Nephron progenitor cell (in vitro differentiated cells): Measurements from ENCODE around the gene CWC22.
"Not testable (repeated sequence)": the region's sequence is repeated elsewhere in the genome, so short reads cannot be mapped to it uniquely, and the experiment has no call there.

Experiments used
- DNase-seq: peaks from one replicate; pipeline ENCODE4 v3.0.0; 2021
- H3K27ac Mint-ChIP-seq: 2 replicates; pipeline ENCODE4 v1.8.0; 2021; ENCODE audit warnings: mild to moderate bottlenecking, moderate library complexity, mixed read lengths
- H3K27me3 Mint-ChIP-seq: 2 replicates; pipeline ENCODE4 v1.8.0; 2021; ENCODE audit warnings: mild to moderate bottlenecking, low read depth, mixed read lengths; ENCODE audit not compliant: poor library complexity
- H3K36me3 Mint-ChIP-seq: 2 replicates; pipeline ENCODE4 v1.8.0; 2021; ENCODE audit warnings: low read depth, mixed read lengths
- H3K4me1 Mint-ChIP-seq: 2 replicates; pipeline ENCODE4 v1.8.0; 2021; ENCODE audit warnings: mixed read lengths
- H3K4me3 Mint-ChIP-seq: 2 replicates; pipeline ENCODE4 v1.8.0; 2021; ENCODE audit warnings: mild to moderate bottlenecking, moderate library complexity, mixed read lengths
- H3K9me3 Mint-ChIP-seq: 2 replicates; pipeline ENCODE4 v1.8.0; 2021; ENCODE audit warnings: mild to moderate bottlenecking, moderate library complexity, mixed read lengths
- CTCF ChIP-seq: fragments of 200-600 bp; sonication (generic); IDR thresholded peaks from 2 replicates; pipeline ENCODE4 v1.5.0; 2021; ENCODE audit warnings: antibody characterized with exemption

CWC22 gene

GRCh38 chr2:179936141-179936540 lies 71.0 kb downstream of the CWC22 start:
- Mint-ChIP-seq H3K4me1 (peaks cover 10% of the 10 kb centered on the region), H3K4me3 (no peak overlapping the region), H3K36me3 (no peaks in the 10 kb centered on the region), H3K27ac (no peak overlapping the region), H3K9me3 (peaks cover 6% of the 10 kb centered on the region), H3K27me3 (peaks cover 4% of the 10 kb centered on the region)
- no peak for TF ChIP-seq CTCF
- no peak for DNase-seq

DNA sequence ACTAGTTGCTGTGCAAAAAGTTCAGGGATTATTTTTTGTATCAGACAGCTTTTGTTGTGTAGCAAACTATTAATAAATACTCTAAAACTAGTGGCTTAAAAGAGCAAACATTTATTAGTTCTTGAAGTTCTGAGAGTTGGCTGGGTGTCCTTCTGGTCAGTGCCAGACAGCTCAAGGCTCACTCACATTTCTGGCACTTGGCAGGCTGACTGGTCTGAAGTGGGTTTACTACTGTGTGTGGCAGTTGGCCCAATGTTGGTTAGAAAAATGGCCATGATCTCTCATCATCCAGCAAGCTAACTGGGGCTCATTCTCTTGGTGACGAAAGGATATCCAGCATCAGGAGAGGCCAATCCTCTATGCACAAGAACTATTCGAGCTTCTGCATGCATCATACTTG lies 74.3 kb downstream of the CWC22 start:
- H3K9me3 Mint-ChIP-seq: peaks cover 40% of the 10 kb centered on the region
- DNase-seq: no peak
- no peak for TF ChIP-seq CTCF
- H3K27me3 Mint-ChIP-seq: peaks cover 4% of the 10 kb centered on the region
- no peak overlapping the region for H3K27ac Mint-ChIP-seq
- no peak overlapping the region for H3K4me3 Mint-ChIP-seq
- peaks cover 11% of the 10 kb centered on the region for H3K36me3 Mint-ChIP-seq
- H3K4me1 Mint-ChIP-seq: peaks cover 6% of the 10 kb centered on the region

GRCh38 chr2:179931502-179931901 lies 75.6 kb downstream of the CWC22 start:
- H3K4me1 Mint-ChIP-seq: peaks cover 6% of the 10 kb centered on the region
- no peak for DNase-seq
- H3K27ac Mint-ChIP-seq: no peak overlapping the region
- peaks cover 11% of the 10 kb centered on the region for H3K36me3 Mint-ChIP-seq
- H3K4me3 Mint-ChIP-seq: no peak overlapping the region
- H3K27me3 Mint-ChIP-seq: peaks cover 4% of the 10 kb centered on the region
- TF ChIP-seq CTCF: no peak
- peaks cover 48% of the 10 kb centered on the region for H3K9me3 Mint-ChIP-seq

DNA sequence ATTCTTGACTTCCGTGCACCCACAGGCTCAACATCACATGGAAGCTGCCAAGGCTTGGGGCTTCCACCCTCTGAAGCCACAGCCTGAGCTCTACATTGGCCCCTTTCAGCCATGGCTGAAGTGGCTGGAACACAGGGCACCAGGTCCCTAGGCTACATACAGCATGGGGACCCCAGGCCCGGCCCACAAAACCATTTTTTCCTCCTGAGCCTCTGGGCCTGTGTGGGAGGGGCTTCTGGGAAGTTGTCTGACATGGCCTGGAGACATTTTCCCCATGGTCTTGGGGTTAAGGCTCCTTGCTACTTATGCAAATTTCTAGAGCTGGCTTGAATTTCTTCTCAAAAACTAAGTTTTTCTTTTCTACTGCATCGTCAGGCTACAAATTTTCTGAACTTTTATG lies 77.1 kb downstream of the CWC22 start:
- not testable (repeated sequence) for H3K4me3 Mint-ChIP-seq, H3K4me1 Mint-ChIP-seq, H3K27me3 Mint-ChIP-seq, DNase-seq, H3K27ac Mint-ChIP-seq
- Mint-ChIP-seq H3K36me3 (peaks cover 16% of the 10 kb centered on the region), H3K9me3 (peaks cover 60% of the 10 kb centered on the region)

DNA sequence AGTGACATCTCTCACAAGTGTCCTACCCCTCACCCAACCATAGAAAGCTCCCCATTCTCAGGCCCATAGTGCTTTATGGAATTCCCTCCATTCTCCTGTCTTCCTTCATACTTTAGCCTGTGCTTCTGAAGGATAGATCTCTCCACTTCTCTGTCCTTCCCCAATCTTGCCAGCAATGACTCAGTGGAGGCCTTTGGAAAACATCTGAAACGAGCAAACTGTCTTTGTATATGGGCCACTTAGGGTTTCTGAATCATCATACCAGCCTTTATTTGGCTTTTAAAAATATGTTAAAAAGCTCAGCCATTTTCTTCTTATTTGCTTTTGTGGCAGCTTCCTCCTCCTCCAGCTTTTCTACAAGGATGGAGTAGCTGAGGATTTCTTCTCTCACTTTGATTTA lies 80.1 kb downstream of the CWC22 start:
- Mint-ChIP-seq H3K4me3 (no peak overlapping the region), H3K27me3 (peaks cover 4% of the 10 kb centered on the region), H3K36me3 (peaks cover 16% of the 10 kb centered on the region), H3K4me1 (no peaks in the 10 kb centered on the region), H3K27ac (no peak overlapping the region), H3K9me3 (peaks cover 65% of the 10 kb centered on the region)
- no peak for DNase-seq
- no peak for TF ChIP-seq CTCF

GRCh38 chr2:179925713-179926112 lies 81.4 kb downstream of the CWC22 start:
- no peak overlapping the region for H3K27ac Mint-ChIP-seq
- no peak for DNase-seq
- peaks cover 54% of the 10 kb centered on the region for H3K9me3 Mint-ChIP-seq
- no peaks in the 10 kb centered on the region for H3K4me1 Mint-ChIP-seq
- H3K27me3 Mint-ChIP-seq: no peaks in the 10 kb centered on the region
- no peak overlapping the region for H3K4me3 Mint-ChIP-seq
- H3K36me3 Mint-ChIP-seq: peaks cover 15% of the 10 kb centered on the region
- no peak for TF ChIP-seq CTCF
